ENCODE results near the gene FBXL7. TPM values are rescaled to one million over a fixed set of nuclear protein-coding genes. Genes with fewer than 3 reads are reported as not detected.

FBXL7 gene
- total RNA-seq, 1 donor from 2014 or later: 16.2 TPM

DNA sequence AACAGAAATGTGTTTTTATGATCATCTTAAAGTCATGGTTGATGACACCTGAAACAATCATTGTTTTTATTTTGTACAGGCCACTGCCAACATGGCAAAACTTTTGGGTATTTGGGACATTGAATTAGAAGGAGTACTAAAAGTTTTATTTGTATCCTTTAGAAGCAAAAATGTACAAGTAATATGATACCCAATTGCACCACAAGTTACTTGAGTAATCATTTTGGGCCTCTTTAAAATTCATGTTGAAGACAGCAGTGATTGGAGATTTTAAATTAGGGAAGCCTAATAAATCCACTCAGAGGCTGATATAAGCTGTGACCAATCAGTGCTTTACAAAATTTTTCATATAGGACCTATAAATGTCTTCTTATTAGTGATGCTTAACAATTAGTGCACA, 466.7 kb downstream of the FBXL7 start:
- intact Hi-C loops (cut with DNase I): no loop called here
- DNase-seq: no peak
- ATAC-seq (ENCODE audit: poor library complexity): no peak

GRCh38 chr5:15968993-15969392, 469.0 kb downstream of the FBXL7 start:
- no peak for DNase-seq
- ATAC-seq (ENCODE audit: poor library complexity): peak; percentile 49
- intact Hi-C loops (cut with DNase I): no loop called here

- DNase-seq (no peak), ATAC-seq (ENCODE audit: poor library complexity) (no peak)
- intact Hi-C loops (cut with DNase I): no loop called here
Observed at GRCh38 chr5:15977851-15978250, 477.9 kb downstream of the FBXL7 start.

- DNase-seq: no peak
- intact Hi-C loops (cut with DNase I): no loop called here
- ATAC-seq (ENCODE audit: poor library complexity): no peak
Observed at GRCh38 chr5:15980835-15981234, 480.9 kb downstream of the FBXL7 start.

- DNase-seq: no peak
- intact Hi-C loops (cut with DNase I): no loop called here
- peak; percentile 57 for ATAC-seq (ENCODE audit: poor library complexity)
Observed at GRCh38 chr5:15983392-15983791, 483.4 kb downstream of the FBXL7 start.

Small RNAs within 50 kb of the gene (microRNA-seq; reads per million reads assigned to microRNA genes)
- gene MIR887: 56.0 reads per million, percentile 47 among the genes with 10 or more reads in this experiment

Measured in Right ventricle myocardium superior (tissue), 1 donor.